ENCODE data around the gene ADORA2B.
"Not testable (repeated sequence)": the region's sequence is repeated elsewhere in the genome, so short reads cannot be mapped to it uniquely, and the experiment has no call there.

ADORA2B gene

GRCh38 chr17:15944759-15945526 lies at the start of gene ADORA2B:
Gene ADORA2B (plus strand): TSS chr17:15945130. CDS start chr17:15945249, 119 bp downstream.
- peak; percentile 36 to 58 for DNase-seq (ENCODE audit: low read depth in 2 of 2)

GRCh38 chr17:15896277-15896676 lies 48.7 kb upstream of the ADORA2B start:
- DNase-seq (ENCODE audit: low read depth in 2 of 2), result no peak

GRCh38 chr17:15896834-15897233 lies 48.1 kb upstream of the ADORA2B start:
- no peak for DNase-seq (ENCODE audit: low read depth in 2 of 2)

GRCh38 chr17:15899596-15899995 lies 45.3 kb upstream of the ADORA2B start:
- not testable (repeated sequence) for DNase-seq (ENCODE audit: low read depth in 2 of 2)

GRCh38 chr17:15900871-15901270 lies 44.1 kb upstream of the ADORA2B start:
- DNase-seq (ENCODE audit: low read depth in 2 of 2), result no peak

- not testable (repeated sequence) for DNase-seq (ENCODE audit: low read depth in 2 of 2)
Measured at GRCh38 chr17:15905236-15905635, 39.7 kb upstream of the ADORA2B start.

- no peak for DNase-seq (ENCODE audit: low read depth in 2 of 2)
Measured at GRCh38 chr17:15907290-15907689, 37.6 kb upstream of the ADORA2B start.

- no peak for DNase-seq (ENCODE audit: low read depth in 2 of 2)
Measured at GRCh38 chr17:15908378-15908777, 36.6 kb upstream of the ADORA2B start.

- DNase-seq (ENCODE audit: low read depth in 2 of 2), result no peak
Measured at GRCh38 chr17:15909481-15909991, 35.4 kb upstream of the ADORA2B start.

- DNase-seq (ENCODE audit: low read depth in 2 of 2), result no peak
Measured at GRCh38 chr17:15910791-15911190, 34.1 kb upstream of the ADORA2B start.

- DNase-seq (ENCODE audit: low read depth in 2 of 2), result not testable (repeated sequence)
Measured at GRCh38 chr17:15911701-15912100, 33.2 kb upstream of the ADORA2B start.

GRCh38 chr17:15912416-15912955 lies 32.4 kb upstream of the ADORA2B start:
- DNase-seq (ENCODE audit: low read depth in 2 of 2), result no peak

- DNase-seq (ENCODE audit: low read depth in 2 of 2), result no peak
Measured at GRCh38 chr17:15913826-15914225, 31.1 kb upstream of the ADORA2B start.

GRCh38 chr17:15914400-15915170 lies 30.3 kb upstream of the ADORA2B start:
- no peak for DNase-seq (ENCODE audit: low read depth in 2 of 2)

GRCh38 chr17:15915961-15916360 lies 29.0 kb upstream of the ADORA2B start:
- DNase-seq (ENCODE audit: low read depth in 2 of 2), result no peak

GRCh38 chr17:15917021-15917437 lies 27.9 kb upstream of the ADORA2B start:
- no peak for DNase-seq (ENCODE audit: low read depth in 2 of 2)

- DNase-seq (ENCODE audit: low read depth in 2 of 2), result no peak
Measured at GRCh38 chr17:15917438-15918027, 27.4 kb upstream of the ADORA2B start.

- DNase-seq (ENCODE audit: low read depth in 2 of 2), result no peak
Measured at GRCh38 chr17:15918261-15918660, 26.7 kb upstream of the ADORA2B start.

GRCh38 chr17:15918661-15919259 lies 26.2 kb upstream of the ADORA2B start:
- DNase-seq (ENCODE audit: low read depth in 2 of 2), result no peak

- no peak for DNase-seq (ENCODE audit: low read depth in 2 of 2)
Measured at GRCh38 chr17:15919466-15919865, 25.5 kb upstream of the ADORA2B start.

- DNase-seq (ENCODE audit: low read depth in 2 of 2), result no peak
Measured at GRCh38 chr17:15920758-15921239, 24.1 kb upstream of the ADORA2B start.

Data from stimulated activated CD4-positive, alpha-beta T cell treated with anti-CD3 and anti-CD28 coated beads, Interleukin-1b, Interleukin-23, amount 100 ng/mL, for 4 hours (primary cell).